NOMO-1 (cell line): ENCODE results near the gene TMC6.
A peak's percentile ranks its signal among the peaks of the same experiment; 100 is the strongest.
"Not testable (repeated sequence)": the region's sequence is repeated elsewhere in the genome, so short reads cannot be mapped to it uniquely, and the experiment has no call there.

Source experiments
- DNase-seq, 2 experiments: peaks; one replicate each; lab custom pipeline; 2025; ENCODE audit not compliant: unreplicated experiment in 2 of 2; lab: John Stamatoyannopoulos, UW

Gene TMC6

GRCh38 chr17:78128551-78129350 lies at the start of gene TMC6:
Gene TMC6 (minus strand): TSS chr17:78128755. CDS start chr17:78126832, 1,923 bp downstream.
- peak; percentile 54 to 82 for DNase-seq

GRCh38 chr17:78176548-78177025 lies 48.0 kb upstream of the TMC6 start:
- DNase-seq = peak; percentile 40 to 67

- no peak for DNase-seq
Measured at GRCh38 chr17:78175643-78175981, 47.1 kb upstream of the TMC6 start.

- no peak for DNase-seq
Measured at GRCh38 chr17:78174870-78175642, 46.5 kb upstream of the TMC6 start.

GRCh38 chr17:78174346-78174869 lies 45.9 kb upstream of the TMC6 start:
- peak; percentile 75 to 76 for DNase-seq

- DNase-seq = peak in 1 of 2 experiments; percentile 14
Measured at GRCh38 chr17:78173097-78173715, 44.7 kb upstream of the TMC6 start.

- DNase-seq = peak in 1 of 2 experiments; percentile 30
Measured at GRCh38 chr17:78172249-78173051, 43.9 kb upstream of the TMC6 start.

- DNase-seq = not testable (repeated sequence)
Measured at GRCh38 chr17:78171591-78172248, 43.2 kb upstream of the TMC6 start.

- DNase-seq = no peak
Measured at GRCh38 chr17:78170692-78171590, 42.4 kb upstream of the TMC6 start.

- DNase-seq = no peak
Measured at GRCh38 chr17:78168903-78169793, 40.6 kb upstream of the TMC6 start.

- peak; percentile 79 to 92 for DNase-seq
Measured at GRCh38 chr17:78168242-78168902, 39.8 kb upstream of the TMC6 start, which contains the start of gene SYNGR2. Gene SYNGR2 (plus strand): TSS chr17:78168581. CDS start chr17:78168617, 36 bp downstream.

- DNase-seq = no peak
Measured at GRCh38 chr17:78166416-78166815, 37.9 kb upstream of the TMC6 start.

- no peak for DNase-seq
Measured at GRCh38 chr17:78164748-78165607, 36.4 kb upstream of the TMC6 start.

GRCh38 chr17:78163881-78164747 lies 35.6 kb upstream of the TMC6 start:
- DNase-seq = no peak

- peak in 1 of 2 experiments; percentile 41 for DNase-seq
Measured at GRCh38 chr17:78159575-78160158, 31.1 kb upstream of the TMC6 start.
